Chondrocyte (in vitro differentiated cells): ENCODE measurements around the gene RASSF3. TPM values are rescaled to one million over a fixed set of nuclear protein-coding genes. Genes with fewer than 3 reads are reported as not detected.

Experiments used
- DNase-seq: peaks from one replicate; pipeline ENCODE4 v3.0.0; 2021; ENCODE audit warnings: mixed read lengths, low spot score
- H3K27ac Mint-ChIP-seq: one replicate; pipeline ENCODE4 v1.8.0; 2021; ENCODE audit warnings: mild to moderate bottlenecking, moderate library complexity, mixed read lengths; ENCODE audit not compliant: unreplicated experiment
- H3K27me3 Mint-ChIP-seq: 2 replicates; pipeline ENCODE4 v1.8.0; 2021; ENCODE audit warnings: low read depth, mixed read lengths
- H3K36me3 Mint-ChIP-seq: 2 replicates; pipeline ENCODE4 v1.8.0; 2021; ENCODE audit warnings: low read depth, mixed read lengths
- H3K4me1 Mint-ChIP-seq: 2 replicates; pipeline ENCODE4 v1.8.0; 2021; ENCODE audit warnings: low read depth, mild to moderate bottlenecking, mixed read lengths
- H3K4me3 Mint-ChIP-seq: one replicate; pipeline ENCODE4 v1.8.0; 2021; ENCODE audit warnings: mild to moderate bottlenecking, moderate library complexity, mixed read lengths; ENCODE audit not compliant: unreplicated experiment
- H3K9me3 Mint-ChIP-seq: 2 replicates; pipeline ENCODE4 v1.8.0; 2021; ENCODE audit warnings: low read depth, mixed read lengths
- CTCF ChIP-seq: fragments of 200-600 bp; sonication (generic); IDR thresholded peaks from 2 replicates; pipeline ENCODE4 v1.5.0; 2021; ENCODE audit warnings: antibody characterized with exemption, mild to moderate bottlenecking, moderate library complexity
- total RNA-seq: library from RNA; stranded (reverse); gene quantifications from 3 replicates; pipeline ENCODE4 v1.2.1, GENCODE V29; 2021

Gene RASSF3
- total RNA-seq, 1 donor from 2014 or later = 51.1 TPM

- H3K27ac Mint-ChIP-seq = no peak overlapping the region
- no peaks in the 10 kb centered on the region for H3K4me1 Mint-ChIP-seq
- TF ChIP-seq CTCF = no peak
- H3K36me3 Mint-ChIP-seq = peaks cover 47% of the 10 kb centered on the region
- H3K9me3 Mint-ChIP-seq = no peaks in the 10 kb centered on the region
- H3K27me3 Mint-ChIP-seq = no peaks in the 10 kb centered on the region
- no peak for DNase-seq
- no peak overlapping the region for H3K4me3 Mint-ChIP-seq
Measured at GRCh38 chr12:64720884-64721283, 110.6 kb downstream of the RASSF3 start.

- no peaks in the 10 kb centered on the region for H3K9me3 Mint-ChIP-seq
- H3K27me3 Mint-ChIP-seq = no peaks in the 10 kb centered on the region
- peaks cover 36% of the 10 kb centered on the region for H3K36me3 Mint-ChIP-seq
- TF ChIP-seq CTCF = no peak
- no peak overlapping the region for H3K27ac Mint-ChIP-seq
- DNase-seq = no peak
- no peak overlapping the region for H3K4me3 Mint-ChIP-seq
- no peaks in the 10 kb centered on the region for H3K4me1 Mint-ChIP-seq
Measured at GRCh38 chr12:64722835-64723234, 112.5 kb downstream of the RASSF3 start.

GRCh38 chr12:64723630-64724029 is 113.3 kb downstream of the RASSF3 start:
- TF ChIP-seq CTCF = no peak
- Mint-ChIP-seq H3K36me3 (peaks cover 38% of the 10 kb centered on the region), H3K4me1 (no peaks in the 10 kb centered on the region), H3K27ac (no peak overlapping the region), H3K9me3 (no peaks in the 10 kb centered on the region), H3K27me3 (no peaks in the 10 kb centered on the region), H3K4me3 (no peak overlapping the region)
- DNase-seq = no peak

- Mint-ChIP-seq H3K27ac (no peak overlapping the region), H3K4me3 (no peak overlapping the region), H3K27me3 (no peaks in the 10 kb centered on the region), H3K9me3 (no peaks in the 10 kb centered on the region), H3K36me3 (peaks cover 38% of the 10 kb centered on the region), H3K4me1 (no peaks in the 10 kb centered on the region)
- no peak for TF ChIP-seq CTCF
- no peak for DNase-seq
Measured at GRCh38 chr12:64724201-64724745, 114.0 kb downstream of the RASSF3 start.

- H3K4me1 Mint-ChIP-seq = peaks cover 20% of the 10 kb centered on the region
- TF ChIP-seq CTCF = no peak
- peaks cover 21% of the 10 kb centered on the region for H3K36me3 Mint-ChIP-seq
- no peak overlapping the region for H3K27ac Mint-ChIP-seq
- H3K27me3 Mint-ChIP-seq = no peaks in the 10 kb centered on the region
- no peak overlapping the region for H3K4me3 Mint-ChIP-seq
- DNase-seq = no peak
- H3K9me3 Mint-ChIP-seq = no peaks in the 10 kb centered on the region
Measured at GRCh38 chr12:64729909-64730587, 119.8 kb downstream of the RASSF3 start.
